NCI-H345 treated with DMSO at 0.1 percent for 48 hours (cell line): ENCODE results near the gene TBCD.

Experiments used
- DNase-seq: peaks from one replicate; lab custom pipeline; 2025; ENCODE audit not compliant: unreplicated experiment; lab: John Stamatoyannopoulos, UW

TBCD gene

GRCh38 chr17:82849076-82849945, 97.4 kb downstream of the TBCD start:
- no peak for DNase-seq

GRCh38 chr17:82851381-82851780, 99.5 kb downstream of the TBCD start:
- no peak for DNase-seq

GRCh38 chr17:82854226-82854625, 102.4 kb downstream of the TBCD start:
- no peak for DNase-seq

- DNase-seq, result no peak
These were observed 104.5 kb downstream of the TBCD start for GRCh38 chr17:82856361-82856760.

GRCh38 chr17:82858376-82859126, 106.7 kb downstream of the TBCD start:
- DNase-seq, result no peak

- DNase-seq, result no peak
These were observed 107.9 kb downstream of the TBCD start for GRCh38 chr17:82859431-82860403.

- no peak for DNase-seq
These were observed 108.9 kb downstream of the TBCD start for GRCh38 chr17:82860606-82861392.

- DNase-seq, result no peak
These were observed 109.5 kb downstream of the TBCD start for GRCh38 chr17:82861393-82861775.

GRCh38 chr17:82862191-82862590, 110.3 kb downstream of the TBCD start:
- no peak for DNase-seq

GRCh38 chr17:82862737-82863382, 111.0 kb downstream of the TBCD start:
- no peak for DNase-seq

GRCh38 chr17:82863383-82863940, 111.6 kb downstream of the TBCD start:
- peak; percentile 92 for DNase-seq

GRCh38 chr17:82863941-82864712, 112.3 kb downstream of the TBCD start:
- peak; percentile 95 for DNase-seq

- DNase-seq, result peak; percentile 88
These were observed 112.9 kb downstream of the TBCD start for GRCh38 chr17:82864713-82865248.

- DNase-seq, result no peak
These were observed 113.4 kb downstream of the TBCD start for GRCh38 chr17:82865274-82865673.

- peak; percentile 88 for DNase-seq
These were observed 114.0 kb downstream of the TBCD start for GRCh38 chr17:82865774-82866395.

- DNase-seq, result peak; percentile 58
These were observed 114.8 kb downstream of the TBCD start for GRCh38 chr17:82866590-82867191.

GRCh38 chr17:82867763-82868325, 116.0 kb downstream of the TBCD start:
- DNase-seq, result no peak
